Measurements from ENCODE around the gene PPP1R14C.

The PPP1R14C gene

DNA sequence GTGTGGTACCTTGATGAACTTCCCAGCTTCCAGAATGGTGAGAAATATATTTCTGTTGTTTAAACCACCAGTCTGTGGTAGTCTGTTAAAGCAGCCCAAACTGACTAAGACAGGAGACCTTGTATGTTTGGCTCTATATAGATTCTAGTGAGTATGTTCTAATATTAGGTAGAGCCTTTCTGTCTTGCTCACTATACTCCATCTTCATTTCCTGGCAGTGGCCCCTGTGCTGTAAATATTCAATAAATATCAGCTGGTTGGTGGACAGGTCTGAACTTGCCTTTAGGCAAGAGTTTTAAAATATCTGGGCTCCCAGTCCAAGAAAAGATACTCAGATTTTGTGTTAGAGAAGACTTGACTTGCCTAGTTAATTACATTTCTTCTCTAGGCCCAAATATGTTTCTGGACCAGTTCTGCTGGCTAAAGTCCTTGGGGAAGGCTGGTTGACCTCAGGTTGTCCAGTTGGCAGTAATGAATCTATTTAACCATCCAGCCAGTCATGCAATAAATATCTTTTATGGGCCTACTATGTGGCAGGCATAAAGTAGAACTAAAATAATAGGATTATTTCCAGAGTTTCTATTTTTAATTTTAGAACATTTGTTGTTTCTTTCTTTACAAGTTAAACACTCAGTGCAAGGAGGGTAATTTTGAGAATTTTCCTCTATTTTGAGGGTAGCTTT is 22.3 kb downstream of the PPP1R14C start:
- H3K4me1 ChIP-seq (ENCODE audit: control insufficient read depth, insufficient read depth, low read length, poor library complexity, severe bottlenecking) = no peaks in the 10 kb centered on the region
- H3K9me3 ChIP-seq (ENCODE audit: control insufficient read depth, low read length) = no peaks in the 10 kb centered on the region
- H3K36me3 ChIP-seq (ENCODE audit: control insufficient read depth, insufficient read depth, low read length) = no peaks in the 10 kb centered on the region
- H3K27me3 ChIP-seq (replicated peaks; ENCODE audit: control insufficient read depth, insufficient read depth, low read length, poor library complexity, severe bottlenecking) = no peaks in the 10 kb centered on the region
- no peak for DNase-seq
- no peak overlapping the region for H3K4me3 ChIP-seq (ENCODE audit: insufficient read depth, low read depth, low read length, poor library complexity, severe bottlenecking)
- H3K27ac ChIP-seq (ENCODE audit: insufficient read depth, low read length, poor library complexity, severe bottlenecking) = no peak overlapping the region

DNA sequence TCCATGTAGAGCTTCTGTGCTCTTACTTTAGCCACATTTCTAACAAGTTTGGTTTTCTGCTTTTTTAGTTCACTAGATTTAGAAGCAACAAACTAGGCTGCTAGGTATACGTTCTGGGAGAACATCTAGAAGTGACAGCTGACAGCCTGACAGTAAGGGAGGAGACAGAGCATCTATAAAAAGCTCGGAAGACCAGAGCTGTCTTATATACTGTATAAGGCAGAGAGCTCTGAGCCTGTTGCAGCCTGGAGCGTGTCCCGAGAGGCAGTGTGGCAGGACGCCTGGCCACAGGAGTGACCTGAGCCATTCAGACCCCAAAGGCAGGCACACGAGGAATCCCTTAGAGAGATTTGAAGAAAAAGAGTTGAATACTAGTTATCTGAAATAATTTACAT is 24.6 kb downstream of the PPP1R14C start:
- Histone ChIP-seq H3K4me3 (ENCODE audit: insufficient read depth, low read depth, low read length, poor library complexity, severe bottlenecking) (no peak overlapping the region), H3K36me3 (ENCODE audit: control insufficient read depth, insufficient read depth, low read length) (no peaks in the 10 kb centered on the region), H3K9me3 (ENCODE audit: control insufficient read depth, low read length) (no peaks in the 10 kb centered on the region), H3K27ac (ENCODE audit: insufficient read depth, low read length, poor library complexity, severe bottlenecking) (no peak overlapping the region), H3K4me1 (ENCODE audit: control insufficient read depth, insufficient read depth, low read length, poor library complexity, severe bottlenecking) (no peaks in the 10 kb centered on the region), H3K27me3 (replicated peaks; ENCODE audit: control insufficient read depth, insufficient read depth, low read length, poor library complexity, severe bottlenecking) (no peaks in the 10 kb centered on the region)
- no peak for DNase-seq

DNA sequence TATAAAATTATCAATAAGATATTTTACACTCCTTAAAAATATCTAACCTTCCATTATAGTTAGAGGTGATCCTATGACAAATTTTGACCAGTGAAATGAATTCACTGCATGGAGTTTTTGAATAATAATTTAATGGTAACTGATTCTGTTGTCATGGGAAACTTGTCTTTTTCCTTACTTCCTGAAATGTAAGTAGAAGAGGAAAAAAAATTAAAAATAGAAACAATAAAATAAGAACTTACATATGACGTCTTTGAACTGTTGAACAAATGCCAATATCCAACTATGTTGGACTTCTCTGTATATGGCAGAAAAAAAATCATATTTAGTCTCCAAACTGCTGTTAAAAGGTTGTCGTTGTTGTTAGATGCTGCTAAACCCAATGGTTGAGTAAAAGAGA is 26.3 kb downstream of the PPP1R14C start:
- H3K27me3 ChIP-seq (replicated peaks; ENCODE audit: control insufficient read depth, insufficient read depth, low read length, poor library complexity, severe bottlenecking) = no peaks in the 10 kb centered on the region
- H3K4me3 ChIP-seq (ENCODE audit: insufficient read depth, low read depth, low read length, poor library complexity, severe bottlenecking) = no peak overlapping the region
- H3K9me3 ChIP-seq (ENCODE audit: control insufficient read depth, low read length) = no peaks in the 10 kb centered on the region
- H3K4me1 ChIP-seq (ENCODE audit: control insufficient read depth, insufficient read depth, low read length, poor library complexity, severe bottlenecking) = no peaks in the 10 kb centered on the region
- H3K36me3 ChIP-seq (ENCODE audit: control insufficient read depth, insufficient read depth, low read length) = no peaks in the 10 kb centered on the region
- no peak for DNase-seq
- no peak overlapping the region for H3K27ac ChIP-seq (ENCODE audit: insufficient read depth, low read length, poor library complexity, severe bottlenecking)

DNA sequence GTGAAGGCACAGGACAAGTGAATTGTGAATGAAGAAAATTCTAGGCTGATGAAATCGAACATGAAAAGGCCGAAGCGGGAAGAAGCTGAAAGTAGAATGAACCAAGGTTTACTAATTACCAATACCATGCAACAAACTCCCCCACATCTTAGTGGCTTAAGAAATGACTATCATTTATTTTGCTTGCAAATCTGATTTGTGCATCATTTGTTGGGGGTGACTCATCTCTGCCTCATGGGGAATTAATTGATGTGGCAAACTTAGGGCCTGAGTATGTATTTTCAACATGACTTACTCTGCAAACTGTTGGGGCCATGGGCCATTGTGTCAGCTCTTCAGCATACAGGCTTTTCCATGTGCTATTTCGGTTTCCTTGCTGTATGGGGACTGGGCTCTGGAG is 26.8 kb downstream of the PPP1R14C start:
- Histone ChIP-seq H3K4me3 (ENCODE audit: insufficient read depth, low read depth, low read length, poor library complexity, severe bottlenecking) (no peak overlapping the region), H3K9me3 (ENCODE audit: control insufficient read depth, low read length) (no peaks in the 10 kb centered on the region), H3K36me3 (ENCODE audit: control insufficient read depth, insufficient read depth, low read length) (no peaks in the 10 kb centered on the region), H3K4me1 (ENCODE audit: control insufficient read depth, insufficient read depth, low read length, poor library complexity, severe bottlenecking) (no peaks in the 10 kb centered on the region), H3K27me3 (replicated peaks; ENCODE audit: control insufficient read depth, insufficient read depth, low read length, poor library complexity, severe bottlenecking) (no peaks in the 10 kb centered on the region), H3K27ac (ENCODE audit: insufficient read depth, low read length, poor library complexity, severe bottlenecking) (no peak overlapping the region)
- no peak for DNase-seq

DNA sequence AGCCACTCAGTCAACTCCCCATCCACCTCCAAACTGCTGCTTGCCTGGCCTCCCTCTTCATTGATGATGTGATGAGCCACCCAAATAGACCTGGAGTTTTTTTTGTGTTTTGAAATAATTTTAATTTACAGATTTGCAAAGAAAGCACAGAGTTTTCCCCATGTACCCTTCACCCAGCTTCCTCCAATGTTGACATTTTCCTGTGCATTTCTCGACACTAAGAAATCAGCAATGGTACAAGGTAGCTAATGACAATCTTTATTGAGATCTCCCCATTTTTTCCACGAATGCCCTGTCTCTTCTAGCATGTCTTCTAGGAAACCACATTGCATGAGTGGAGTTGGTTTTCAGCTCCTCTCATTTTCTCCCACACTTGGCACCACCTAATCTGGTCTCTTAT is 30.1 kb downstream of the PPP1R14C start:
- no peaks in the 10 kb centered on the region for H3K27me3 ChIP-seq (replicated peaks; ENCODE audit: control insufficient read depth, insufficient read depth, low read length, poor library complexity, severe bottlenecking)
- H3K9me3 ChIP-seq (ENCODE audit: control insufficient read depth, low read length) = no peaks in the 10 kb centered on the region
- no peak for DNase-seq
- H3K4me1 ChIP-seq (ENCODE audit: control insufficient read depth, insufficient read depth, low read length, poor library complexity, severe bottlenecking) = no peaks in the 10 kb centered on the region
- H3K36me3 ChIP-seq (ENCODE audit: control insufficient read depth, insufficient read depth, low read length) = no peaks in the 10 kb centered on the region
- no peak overlapping the region for H3K27ac ChIP-seq (ENCODE audit: insufficient read depth, low read length, poor library complexity, severe bottlenecking)
- no peak overlapping the region for H3K4me3 ChIP-seq (ENCODE audit: insufficient read depth, low read depth, low read length, poor library complexity, severe bottlenecking)

DNA sequence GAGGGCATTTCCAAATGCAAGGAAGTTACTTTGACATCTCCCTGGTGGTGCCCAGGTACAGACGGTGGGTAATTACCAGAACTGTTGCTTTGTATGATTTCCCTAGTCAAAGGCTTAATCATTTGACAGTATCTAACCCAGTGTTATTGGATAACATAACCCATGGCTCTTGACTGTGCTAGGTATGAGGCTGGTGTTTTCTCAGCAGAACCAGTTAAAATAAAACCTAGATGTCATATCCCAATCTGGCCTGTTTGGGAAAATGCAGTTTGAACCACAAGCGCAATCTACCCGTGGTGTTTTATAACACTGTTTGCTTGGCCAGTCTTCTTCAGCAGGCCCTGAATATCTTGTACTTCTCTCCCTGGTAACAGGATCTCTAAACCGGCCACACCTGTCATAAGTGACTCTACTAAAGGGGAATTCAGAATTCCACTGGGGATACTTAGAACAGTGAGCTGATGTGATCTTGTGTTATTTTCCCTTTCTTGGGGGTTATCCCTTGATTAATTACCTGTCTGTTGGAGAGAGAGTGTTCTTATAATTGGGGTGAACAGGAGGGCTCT is 32.8 kb downstream of the PPP1R14C start:
- Histone ChIP-seq H3K27me3 (replicated peaks; ENCODE audit: control insufficient read depth, insufficient read depth, low read length, poor library complexity, severe bottlenecking) (no peaks in the 10 kb centered on the region), H3K36me3 (ENCODE audit: control insufficient read depth, insufficient read depth, low read length) (no peaks in the 10 kb centered on the region), H3K4me1 (ENCODE audit: control insufficient read depth, insufficient read depth, low read length, poor library complexity, severe bottlenecking) (no peaks in the 10 kb centered on the region), H3K27ac (ENCODE audit: insufficient read depth, low read length, poor library complexity, severe bottlenecking) (no peak overlapping the region), H3K9me3 (ENCODE audit: control insufficient read depth, low read length) (no peaks in the 10 kb centered on the region), H3K4me3 (ENCODE audit: insufficient read depth, low read depth, low read length, poor library complexity, severe bottlenecking) (no peak overlapping the region)
- no peak for DNase-seq

DNA sequence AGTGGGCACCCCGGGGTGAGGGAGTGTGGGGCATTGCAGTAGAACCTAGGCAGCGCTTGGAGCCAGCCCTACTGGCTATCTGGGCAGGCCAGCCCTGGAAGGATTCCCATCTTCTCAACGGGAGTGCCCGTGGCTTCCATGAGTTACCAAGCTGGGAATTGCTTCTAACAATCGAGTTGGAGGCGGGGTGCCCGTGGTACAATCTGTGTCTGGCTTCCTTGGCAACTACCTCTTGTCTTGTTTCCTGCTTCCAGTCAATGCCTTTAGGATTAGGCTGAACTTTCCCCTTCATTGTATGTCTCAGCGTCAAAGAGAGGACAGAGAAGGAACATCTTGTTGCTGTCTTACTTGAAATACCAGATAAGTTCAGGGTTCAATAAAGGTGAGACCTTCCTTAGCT is 33.3 kb downstream of the PPP1R14C start:
- Histone ChIP-seq H3K27me3 (replicated peaks; ENCODE audit: control insufficient read depth, insufficient read depth, low read length, poor library complexity, severe bottlenecking) (no peaks in the 10 kb centered on the region), H3K9me3 (ENCODE audit: control insufficient read depth, low read length) (no peaks in the 10 kb centered on the region), H3K4me1 (ENCODE audit: control insufficient read depth, insufficient read depth, low read length, poor library complexity, severe bottlenecking) (no peaks in the 10 kb centered on the region), H3K4me3 (ENCODE audit: insufficient read depth, low read depth, low read length, poor library complexity, severe bottlenecking) (no peak overlapping the region), H3K36me3 (ENCODE audit: control insufficient read depth, insufficient read depth, low read length) (no peaks in the 10 kb centered on the region), H3K27ac (ENCODE audit: insufficient read depth, low read length, poor library complexity, severe bottlenecking) (no peak overlapping the region)
- DNase-seq = no peak

DNA sequence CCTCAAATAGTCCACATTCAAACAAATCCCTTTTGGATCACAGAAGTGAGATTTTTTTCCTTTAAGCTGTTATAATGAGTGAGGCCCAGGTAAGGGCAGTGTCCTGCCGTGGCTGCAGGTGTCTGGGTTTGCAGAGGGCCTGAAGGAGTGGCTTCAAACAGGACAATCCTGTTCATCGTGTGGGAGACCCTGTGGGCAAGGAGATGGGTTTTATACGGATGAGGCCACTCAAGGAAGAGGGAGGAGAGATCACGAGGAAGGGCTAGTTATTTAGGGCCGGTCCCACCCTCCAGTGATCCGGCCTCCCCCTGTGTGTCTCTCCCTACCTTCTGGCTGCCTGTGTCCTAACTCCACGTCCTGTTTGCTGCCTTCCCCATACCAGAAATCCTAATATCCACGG is 33.8 kb downstream of the PPP1R14C start:
- Histone ChIP-seq H3K4me3 (ENCODE audit: insufficient read depth, low read depth, low read length, poor library complexity, severe bottlenecking) (no peak overlapping the region), H3K9me3 (ENCODE audit: control insufficient read depth, low read length) (no peaks in the 10 kb centered on the region), H3K36me3 (ENCODE audit: control insufficient read depth, insufficient read depth, low read length) (no peaks in the 10 kb centered on the region), H3K27ac (ENCODE audit: insufficient read depth, low read length, poor library complexity, severe bottlenecking) (no peak overlapping the region), H3K4me1 (ENCODE audit: control insufficient read depth, insufficient read depth, low read length, poor library complexity, severe bottlenecking) (no peaks in the 10 kb centered on the region), H3K27me3 (replicated peaks; ENCODE audit: control insufficient read depth, insufficient read depth, low read length, poor library complexity, severe bottlenecking) (no peaks in the 10 kb centered on the region)
- DNase-seq = no peak

DNA sequence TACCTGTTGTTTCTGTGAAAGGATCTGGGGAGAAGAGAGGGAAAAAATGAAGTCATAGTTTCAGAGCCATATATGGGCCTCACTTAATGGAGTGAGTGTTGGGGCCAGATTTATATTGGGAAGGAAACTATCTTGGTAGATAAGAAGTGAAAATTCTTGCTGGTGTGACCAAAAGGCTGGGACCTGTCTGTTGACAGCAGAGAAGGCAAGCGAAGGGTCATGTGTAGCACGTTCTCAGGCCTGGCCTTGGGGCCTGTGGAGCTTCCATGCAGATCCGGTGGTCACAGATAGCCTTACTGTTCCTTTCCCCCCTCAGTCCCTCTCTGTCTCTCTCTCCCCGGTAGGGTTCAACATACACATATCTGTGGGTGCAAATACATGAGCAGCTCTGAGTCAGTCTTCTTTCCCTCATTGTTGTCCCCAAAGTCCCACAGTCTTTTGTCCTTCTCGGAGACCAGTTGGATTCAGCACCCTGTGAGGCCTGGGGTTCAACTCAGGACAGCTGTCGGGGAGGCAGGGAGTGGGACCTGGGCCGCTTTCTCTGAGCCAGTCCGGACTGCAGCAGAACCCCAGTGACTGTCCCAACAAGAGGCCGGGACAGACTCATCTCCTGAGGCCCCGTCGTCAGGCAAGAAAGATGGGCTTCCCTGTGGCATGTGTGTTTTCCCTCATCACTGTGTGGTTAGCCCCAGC is 34.6 kb downstream of the PPP1R14C start:
- Histone ChIP-seq H3K27me3 (replicated peaks; ENCODE audit: control insufficient read depth, insufficient read depth, low read length, poor library complexity, severe bottlenecking) (no peaks in the 10 kb centered on the region), H3K36me3 (ENCODE audit: control insufficient read depth, insufficient read depth, low read length) (no peaks in the 10 kb centered on the region), H3K4me3 (ENCODE audit: insufficient read depth, low read depth, low read length, poor library complexity, severe bottlenecking) (no peak overlapping the region), H3K9me3 (ENCODE audit: control insufficient read depth, low read length) (no peaks in the 10 kb centered on the region), H3K4me1 (ENCODE audit: control insufficient read depth, insufficient read depth, low read length, poor library complexity, severe bottlenecking) (no peaks in the 10 kb centered on the region), H3K27ac (ENCODE audit: insufficient read depth, low read length, poor library complexity, severe bottlenecking) (no peak overlapping the region)
- no peak for DNase-seq

DNA sequence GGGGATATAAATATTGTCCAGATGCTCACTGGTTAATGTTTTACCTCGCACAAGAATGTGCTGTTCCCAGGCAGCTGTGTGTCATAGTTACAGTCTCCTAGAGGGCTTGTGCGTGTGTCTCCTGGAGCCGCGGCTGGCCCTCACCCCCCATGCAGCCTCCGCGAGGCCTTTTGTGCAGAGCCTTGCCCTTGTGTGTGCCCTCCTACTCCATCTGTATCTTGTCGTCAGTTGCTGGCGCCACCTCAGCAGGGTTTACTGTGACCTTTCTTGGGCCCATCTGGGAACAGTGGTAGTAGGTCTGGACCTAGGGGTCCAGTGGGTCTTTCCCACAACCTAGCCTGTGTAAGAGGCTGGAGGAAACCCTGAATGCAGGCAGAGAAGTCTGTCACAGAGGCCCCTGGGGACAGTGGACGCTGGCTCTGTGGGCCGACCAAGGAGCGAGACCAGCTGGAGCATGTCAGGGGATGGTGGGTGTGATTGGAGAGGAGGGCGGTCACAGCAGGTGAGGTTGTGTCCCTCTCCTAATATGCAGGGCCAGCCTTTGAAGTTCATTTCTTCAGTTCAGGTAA is 35.2 kb downstream of the PPP1R14C start:
- no peak for DNase-seq
- Histone ChIP-seq H3K27me3 (replicated peaks; ENCODE audit: control insufficient read depth, insufficient read depth, low read length, poor library complexity, severe bottlenecking) (no peaks in the 10 kb centered on the region), H3K4me3 (ENCODE audit: insufficient read depth, low read depth, low read length, poor library complexity, severe bottlenecking) (no peak overlapping the region), H3K9me3 (ENCODE audit: control insufficient read depth, low read length) (no peaks in the 10 kb centered on the region), H3K4me1 (ENCODE audit: control insufficient read depth, insufficient read depth, low read length, poor library complexity, severe bottlenecking) (no peaks in the 10 kb centered on the region), H3K27ac (ENCODE audit: insufficient read depth, low read length, poor library complexity, severe bottlenecking) (no peak overlapping the region), H3K36me3 (ENCODE audit: control insufficient read depth, insufficient read depth, low read length) (no peaks in the 10 kb centered on the region)

Measured in effector memory CD4-positive, alpha-beta T cell (primary cell).